Peyer's patch (tissue), 4 donors: ENCODE results near the gene NLRP3.
"Not testable (repeated sequence)": the region's sequence is repeated elsewhere in the genome, so short reads cannot be mapped to it uniquely, and the experiment has no call there.

Experiments used
- POLR2A ChIP-seq, 2 donors: fragments of 450-650 bp; IDR thresholded peaks; one replicate each; pipeline ENCODE4 v1.5.1; 2017; ENCODE audit warnings: antibody characterized with exemption in 2 of 2, mild to moderate bottlenecking in 2 of 2, moderate library complexity in 2 of 2
- TF ChIP-seq, protein P1 (sequence below), 6 experiments: fragments of 450-650 bp in 4 of 6; fragments of 200-600 bp in 2 of 6; sonication (generic) in 1 of 6; IDR thresholded peaks; one replicate each; pipeline ENCODE4 v1.5.1; 2017 to 2019; ENCODE audit warnings: antibody characterized with exemption in 6 of 6, mild to moderate bottlenecking in 3 of 6, moderate library complexity in 1 of 6

- TF ChIP-seq, protein P1, sequence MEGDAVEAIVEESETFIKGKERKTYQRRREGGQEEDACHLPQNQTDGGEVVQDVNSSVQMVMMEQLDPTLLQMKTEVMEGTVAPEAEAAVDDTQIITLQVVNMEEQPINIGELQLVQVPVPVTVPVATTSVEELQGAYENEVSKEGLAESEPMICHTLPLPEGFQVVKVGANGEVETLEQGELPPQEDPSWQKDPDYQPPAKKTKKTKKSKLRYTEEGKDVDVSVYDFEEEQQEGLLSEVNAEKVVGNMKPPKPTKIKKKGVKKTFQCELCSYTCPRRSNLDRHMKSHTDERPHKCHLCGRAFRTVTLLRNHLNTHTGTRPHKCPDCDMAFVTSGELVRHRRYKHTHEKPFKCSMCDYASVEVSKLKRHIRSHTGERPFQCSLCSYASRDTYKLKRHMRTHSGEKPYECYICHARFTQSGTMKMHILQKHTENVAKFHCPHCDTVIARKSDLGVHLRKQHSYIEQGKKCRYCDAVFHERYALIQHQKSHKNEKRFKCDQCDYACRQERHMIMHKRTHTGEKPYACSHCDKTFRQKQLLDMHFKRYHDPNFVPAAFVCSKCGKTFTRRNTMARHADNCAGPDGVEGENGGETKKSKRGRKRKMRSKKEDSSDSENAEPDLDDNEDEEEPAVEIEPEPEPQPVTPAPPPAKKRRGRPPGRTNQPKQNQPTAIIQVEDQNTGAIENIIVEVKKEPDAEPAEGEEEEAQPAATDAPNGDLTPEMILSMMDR (IDR thresholded peaks at IDR 0.05) = not testable (repeated sequence)
- not testable (repeated sequence) for TF ChIP-seq POLR2A (IDR thresholded peaks at IDR 0.05)
These were observed 55.0 kb downstream of the NLRP3 start for GRCh38 chr1:247470942-247471429.
